IMR-90 (cell line): ENCODE measurements around the gene CHTF8. TPM values are rescaled to one million over a fixed set of nuclear protein-coding genes. Genes with fewer than 3 reads are reported as not detected.

ENCODE experiments used
- ATAC-seq: fragments of 200-7000 bp; cut with Tn5 transposase; 2 replicates; pipeline ENCODE4 v1.9.1; 2020; ENCODE audit warnings: low read depth, mild to moderate bottlenecking, moderate library complexity
- BruUV-seq: library from RNA; stranded (reverse); fragments of 400-500 nt; replicated peaks from 2 replicates; lab custom pipeline; 2021; lab: Mats Ljungman, UMichigan
- CTCF ChIA-PET: fragments of 300-600 bp; formaldehyde crosslinking; extraction: SDS; loops from one replicate; lab custom pipeline; 2021; ENCODE audit warnings: antibody characterized with exemption; lab: Yijun Ruan, JAX
- POLR2A ChIA-PET: fragments of 300-600 bp; sonication (Branson Sonifier 250); formaldehyde crosslinking; loops from one replicate; lab custom pipeline; 2022; ENCODE audit warnings: antibody characterized with exemption; ENCODE audit not compliant: unreplicated experiment; lab: Charles Lee
- DNase-seq: peaks from one replicate; pipeline ENCODE4 v3.0.0; 2013
- H2AFZ ChIP-seq: replicated peaks from 2 replicates; pipeline ENCODE3; 2013; ENCODE audit warnings: low read length, mild to moderate bottlenecking; ENCODE audit not compliant: poor library complexity
- H2AK5ac ChIP-seq: 2 replicates; pipeline ENCODE4 v1.6.1; 2013; ENCODE audit warnings: low read depth, low read length, inconsistent platforms
- H2AK9ac ChIP-seq: replicated peaks from 2 replicates; pipeline ENCODE3; 2013; ENCODE audit warnings: mild to moderate bottlenecking, low read depth, low read length, moderate library complexity; ENCODE audit not compliant: poor library complexity
- H2BK120ac ChIP-seq: 2 replicates; pipeline ENCODE4 v1.6.1; 2013; ENCODE audit warnings: low read depth, low read length, inconsistent platforms
- H2BK15ac ChIP-seq: 3 replicates; pipeline ENCODE4 v1.6.1; 2013; ENCODE audit warnings: low read depth, low read length, inconsistent platforms
- H2BK20ac ChIP-seq: 2 replicates; pipeline ENCODE4 v1.6.1; 2013; ENCODE audit warnings: low read depth, mild to moderate bottlenecking, inconsistent platforms, low read length, moderate library complexity
- H2BK5ac ChIP-seq: 2 replicates; pipeline ENCODE4 v1.6.1; 2013; ENCODE audit warnings: mild to moderate bottlenecking, low read depth, low read length, inconsistent platforms; ENCODE audit not compliant: poor library complexity, severe bottlenecking
- H3K14ac ChIP-seq: replicated peaks from 2 replicates; pipeline ENCODE4 v1.6.1; 2013; ENCODE audit warnings: low read depth, low read length, inconsistent platforms
- H3K18ac ChIP-seq: 2 replicates; pipeline ENCODE4 v1.6.1; 2013; ENCODE audit warnings: low read depth, low read length, control low read depth
- H3K23ac ChIP-seq: 2 replicates; pipeline ENCODE4 v1.6.1; 2013; ENCODE audit warnings: low read depth, low read length, inconsistent platforms
- H3K27ac ChIP-seq: 2 replicates; pipeline ENCODE4 v1.5.1; 2013; ENCODE audit warnings: mild to moderate bottlenecking, control low read depth, low read length; ENCODE audit not compliant: insufficient read depth
- H3K27me3 ChIP-seq: 2 replicates; pipeline ENCODE4 v1.6.1; 2013; ENCODE audit warnings: low read length; ENCODE audit not compliant: control insufficient read depth, insufficient read depth
- H3K36me3 ChIP-seq: 2 replicates; pipeline ENCODE4 v1.6.1; 2013; ENCODE audit warnings: low read length, mixed read lengths; ENCODE audit not compliant: control insufficient read depth, insufficient read depth
- H3K4ac ChIP-seq: 2 replicates; pipeline ENCODE4 v1.6.1; 2013; ENCODE audit warnings: low read depth, low read length, inconsistent platforms
- H3K4me1 ChIP-seq: 2 replicates; pipeline ENCODE4 v1.6.1; 2013; ENCODE audit warnings: low read length, mixed read lengths; ENCODE audit not compliant: control insufficient read depth, insufficient read depth
- H3K4me2 ChIP-seq: 2 replicates; pipeline ENCODE4 v1.6.1; 2013; ENCODE audit warnings: low read depth, mild to moderate bottlenecking, control low read depth, low read length, moderate library complexity
- H3K4me3 ChIP-seq: 2 replicates; pipeline ENCODE4 v1.5.1; 2013; ENCODE audit warnings: low read depth, mild to moderate bottlenecking, control low read depth, low read length, moderate library complexity; ENCODE audit not compliant: insufficient read depth
- H3K56ac ChIP-seq: 2 replicates; pipeline ENCODE4 v1.6.1; 2013; ENCODE audit warnings: low read length, inconsistent platforms; ENCODE audit not compliant: insufficient read depth; ENCODE audit errors: extremely low read depth
- H3K79me1 ChIP-seq, 2 experiments: 2 replicates each; pipeline ENCODE4 v1.6.1; 2013; ENCODE audit warnings: low read length in 2 of 2, inconsistent platforms in 1 of 2, low read depth in 1 of 2
- H3K9ac ChIP-seq: 2 replicates; pipeline ENCODE4 v1.6.1; 2013; ENCODE audit warnings: low read depth, low read length, control low read depth
- H3K9me1 ChIP-seq: 2 replicates; pipeline ENCODE4 v1.6.1; 2013; ENCODE audit warnings: low read length, inconsistent platforms; ENCODE audit not compliant: insufficient read depth
- H3K9me3 ChIP-seq: 2 replicates; pipeline ENCODE4 v1.6.1; 2013; ENCODE audit warnings: low read length; ENCODE audit not compliant: control insufficient read depth, insufficient read depth
- H4K20me1 ChIP-seq: 2 replicates; pipeline ENCODE4 v1.6.1; 2013; ENCODE audit warnings: low read length, inconsistent platforms; ENCODE audit not compliant: insufficient read depth
- H4K5ac ChIP-seq: 2 replicates; pipeline ENCODE4 v1.6.1; 2013; ENCODE audit warnings: mild to moderate bottlenecking, low read depth, low read length, control low read depth
- H4K8ac ChIP-seq, 2 experiments: 2 replicates each; pipeline ENCODE4 v1.6.1; 2013; ENCODE audit warnings: low read depth in 2 of 2, low read length in 2 of 2, control low read depth in 1 of 2, inconsistent platforms in 1 of 2
- H4K91ac ChIP-seq: 2 replicates; pipeline ENCODE4 v1.6.1; 2013; ENCODE audit warnings: low read depth, low read length, inconsistent platforms; ENCODE audit not compliant: insufficient read depth
- MAFK ChIP-seq: IDR thresholded peaks from 2 replicates; pipeline ENCODE4 v1.6.1; 2012; ENCODE audit warnings: low read depth, low read length, improper control_type of control experiment
- MXI1 ChIP-seq: IDR thresholded peaks from 2 replicates; pipeline ENCODE4 v1.6.1; 2012; ENCODE audit warnings: low read depth, mild to moderate bottlenecking, low read length, moderate library complexity, borderline replicate concordance
- WGBS, 2 experiments: methylation state at CpG; one replicate each; pipeline versions ENCODE4 v1.1.5 to v1.1.7; 2013; ENCODE audit warnings: missing lambda C conversion rate in 2 of 2; ENCODE audit not compliant: insufficient read length in 1 of 2; ENCODE audit errors: extremely low coverage in 2 of 2; 5-methylcytosine and 5-hydroxymethylcytosine counted together
- dilution Hi-C: fragments of 300-500 bp; cut with HindIII; formaldehyde crosslinking; loops from one replicate; pipeline ENCODE4 v1.14.3; 2018; ENCODE audit warnings: low sequenced_read_pairs; ENCODE audit not compliant: unreplicated experiment
- in situ Hi-C: fragments of 300-500 bp; cut with MboI; formaldehyde crosslinking; loops from 3 replicates; pipeline ENCODE4 v1.14.3; 2019; ENCODE audit warnings: low sequenced_read_pairs, inconsistent platforms, mixed read lengths
- intact Hi-C: fragments of 100-400 bp; cut with micrococcal nuclease; formaldehyde crosslinking; loops from 2 replicates; pipeline ENCODE4 v1.10.0; 2022
- polyA plus RNA-seq, 3 experiments: library from polyadenylated mRNA; depleted of rRNA; stranded (reverse); fragments of >200 nt; gene quantifications; 2 replicates each; pipeline ENCODE4 v1.2.3, GENCODE V29; 2012; ENCODE audit warnings: low replicate concordance in 1 of 3
- total RNA-seq: library from RNA; depleted of rRNA; stranded (reverse); fragments of >200 nt; gene quantifications from 2 replicates; pipeline ENCODE4 v1.2.3, GENCODE V29; 2012
- TF ChIP-seq, protein P1 (sequence below): fragments of 150-350 bp; IDR thresholded peaks from 2 replicates; pipeline ENCODE4 v1.6.1; 2016; ENCODE audit warnings: low read depth, mild to moderate bottlenecking, low read length, moderate library complexity, borderline replicate concordance

The CHTF8 gene
- total and polyA plus RNA-seq, 2 of the 4 experiments (the other 2 are of a cell fraction): 47.1 to 122 TPM

DNA sequence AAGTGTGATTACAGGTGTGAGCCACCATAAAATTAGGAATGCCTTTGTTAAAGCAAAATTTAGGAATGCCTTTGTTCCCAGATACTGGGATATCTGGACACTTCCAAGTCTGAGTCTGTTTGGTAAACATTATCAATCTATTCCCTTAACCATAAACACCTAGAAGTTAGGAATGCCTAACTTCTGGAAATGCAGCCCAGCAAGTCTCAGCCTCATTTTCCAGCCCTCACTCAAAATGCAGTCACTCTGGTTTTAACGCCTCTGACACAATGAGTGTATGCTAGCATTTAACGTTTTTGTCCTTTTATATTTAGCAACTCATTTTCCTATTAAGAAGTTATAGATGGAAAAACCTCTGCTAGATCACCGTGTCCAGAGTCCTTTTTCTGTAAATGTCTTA, 61.4 kb downstream of the CHTF8 start:
- no peak for TF ChIP-seq MAFK
- TF ChIP-seq, protein P1, sequence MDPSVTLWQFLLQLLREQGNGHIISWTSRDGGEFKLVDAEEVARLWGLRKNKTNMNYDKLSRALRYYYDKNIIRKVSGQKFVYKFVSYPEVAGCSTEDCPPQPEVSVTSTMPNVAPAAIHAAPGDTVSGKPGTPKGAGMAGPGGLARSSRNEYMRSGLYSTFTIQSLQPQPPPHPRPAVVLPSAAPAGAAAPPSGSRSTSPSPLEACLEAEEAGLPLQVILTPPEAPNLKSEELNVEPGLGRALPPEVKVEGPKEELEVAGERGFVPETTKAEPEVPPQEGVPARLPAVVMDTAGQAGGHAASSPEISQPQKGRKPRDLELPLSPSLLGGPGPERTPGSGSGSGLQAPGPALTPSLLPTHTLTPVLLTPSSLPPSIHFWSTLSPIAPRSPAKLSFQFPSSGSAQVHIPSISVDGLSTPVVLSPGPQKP: no peak
- no peak for TF ChIP-seq MXI1
- ATAC-seq (no peak), DNase-seq (no peak)
- Histone ChIP-seq H3K9me1 (peaks cover 9% of the 10 kb centered on the region; the same call in 1 of the 2 replicates), H3K27ac (no peak overlapping the region), H3K4me3 (no peak overlapping the region), H4K8ac (no peak overlapping the region), H3K23ac (no peak overlapping the region), H3K4me2 (no peak overlapping the region), H4K5ac (no peak overlapping the region), H2AK5ac (no peak overlapping the region), H2BK20ac (no peak overlapping the region), H2BK5ac (no peak overlapping the region), H2BK120ac (no peak overlapping the region), H4K20me1 (no peaks in the 10 kb centered on the region), H2AK9ac (no peak overlapping the region), H3K4ac (no peak overlapping the region), H2AFZ (no peak overlapping the region), H3K14ac (no peak overlapping the region), H3K9me3 (no peaks in the 10 kb centered on the region), H3K9ac (no peak overlapping the region), H3K79me1 (no peaks in the 10 kb centered on the region; a peak in 2 of 4 replicates), H3K36me3 (no peaks in the 10 kb centered on the region), H4K91ac (no peak overlapping the region), H3K4me1 (peaks cover 5% of the 10 kb centered on the region), H3K56ac (no peak overlapping the region), H3K27me3 (no peaks in the 10 kb centered on the region), H2BK15ac (no peak overlapping the region), H3K18ac (no peak overlapping the region)
- ChIA-PET POLR2A (no interaction called here), CTCF (no interaction called here)
- dilution Hi-C loops (no loop called here), intact Hi-C loops (no loop called here), in situ Hi-C loops (no loop called here)
- no CpG with 5 or more reads among the region's 3 CpGs for WGBS, 2 experiments
- BruUV-seq: no TSS peak
